Right kidney (tissue), 1 donor: ENCODE data around the gene DPYD.

Experiments
- DNase-seq: peaks from one replicate; pipeline ENCODE4 v3.0.0-alpha.2; 2016

DPYD gene

GRCh38 chr1:97691325-97691724 is 229.5 kb downstream of the DPYD start:
- no peak for DNase-seq

GRCh38 chr1:97685360-97685759 is 235.5 kb downstream of the DPYD start:
- DNase-seq: no peak

GRCh38 chr1:97680894-97681293 is 239.9 kb downstream of the DPYD start:
- no peak for DNase-seq

GRCh38 chr1:97680470-97680869 is 240.4 kb downstream of the DPYD start:
- DNase-seq: no peak

GRCh38 chr1:97677702-97678101 is 243.1 kb downstream of the DPYD start:
- DNase-seq: no peak

- no peak for DNase-seq
These were observed 246.3 kb downstream of the DPYD start for GRCh38 chr1:97674517-97674916.

- no peak for DNase-seq
These were observed 251.9 kb downstream of the DPYD start for GRCh38 chr1:97668945-97669344.

- no peak for DNase-seq
These were observed 260.3 kb downstream of the DPYD start for GRCh38 chr1:97660431-97661105.

GRCh38 chr1:97654876-97655585 is 265.8 kb downstream of the DPYD start:
- DNase-seq: no peak

GRCh38 chr1:97651250-97651649 is 269.6 kb downstream of the DPYD start:
- no peak for DNase-seq

- no peak for DNase-seq
These were observed 271.2 kb downstream of the DPYD start for GRCh38 chr1:97649591-97649990.

- no peak for DNase-seq
These were observed 273.1 kb downstream of the DPYD start for GRCh38 chr1:97647776-97648175.

GRCh38 chr1:97646071-97646470 is 274.8 kb downstream of the DPYD start:
- no peak for DNase-seq

- DNase-seq: no peak
These were observed 280.2 kb downstream of the DPYD start for GRCh38 chr1:97640677-97641076.

- no peak for DNase-seq
These were observed 283.9 kb downstream of the DPYD start for GRCh38 chr1:97636941-97637340.

GRCh38 chr1:97634758-97635157 is 286.1 kb downstream of the DPYD start:
- no peak for DNase-seq

GRCh38 chr1:97632776-97633175 is 288.1 kb downstream of the DPYD start:
- DNase-seq: no peak

- no peak for DNase-seq
These were observed 288.8 kb downstream of the DPYD start for GRCh38 chr1:97632075-97632474.

GRCh38 chr1:97630948-97631347 is 289.9 kb downstream of the DPYD start:
- DNase-seq: no peak

GRCh38 chr1:97630281-97630680 is 290.6 kb downstream of the DPYD start:
- no peak for DNase-seq

- DNase-seq: no peak
These were observed 297.6 kb downstream of the DPYD start for GRCh38 chr1:97623220-97623619.

GRCh38 chr1:97621955-97622354 is 298.9 kb downstream of the DPYD start:
- no peak for DNase-seq

- DNase-seq: no peak
These were observed 301.1 kb downstream of the DPYD start for GRCh38 chr1:97619706-97620105.

- no peak for DNase-seq
These were observed 310.1 kb downstream of the DPYD start for GRCh38 chr1:97610748-97611147.
